Measurements from ENCODE around the gene COPRS.

The COPRS gene

DNA sequence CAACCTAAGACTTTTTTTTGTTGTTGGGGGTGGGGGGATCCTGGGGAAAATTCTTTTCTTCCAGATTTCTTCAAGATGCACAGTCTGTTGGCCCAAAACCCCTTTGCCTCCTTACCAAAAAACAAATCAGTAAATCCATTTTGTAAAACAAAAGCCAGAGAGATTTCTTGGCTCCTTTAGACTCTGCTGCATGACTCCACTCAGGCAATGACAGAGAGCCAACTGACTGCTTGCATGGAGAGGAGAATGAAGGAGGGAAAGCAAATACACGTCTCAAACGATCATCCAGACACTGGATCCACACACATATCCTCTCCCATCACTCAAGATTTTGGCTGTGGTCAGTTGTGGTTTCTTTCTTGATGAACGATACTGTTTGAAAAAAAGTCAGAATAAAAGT, 13.8 kb downstream of the COPRS start:
- Histone ChIP-seq H3K27ac (ENCODE audit: low read length) (no peak overlapping the region), H3K4me3 (ENCODE audit: low read length in 2 of 2) (no peak overlapping the region), H3K4me1 (ENCODE audit: control insufficient read depth, insufficient read depth, low read length) (peaks cover 37% of the 10 kb centered on the region), H3K36me3 (ENCODE audit: control insufficient read depth in 2 of 2, insufficient read depth in 2 of 2, low read length in 2 of 2) (no peaks in the 10 kb centered on the region), H3K9ac (ENCODE audit: low read length in 2 of 2) (no peak overlapping the region), H3K27me3 (ENCODE audit: control insufficient read depth in 1 of 2, insufficient read depth in 2 of 2, low read length in 2 of 2) (no peaks in the 10 kb centered on the region), H3K9me3 (ENCODE audit: control insufficient read depth in 2 of 2, low read length in 2 of 2) (no peaks in the 10 kb centered on the region)

DNA sequence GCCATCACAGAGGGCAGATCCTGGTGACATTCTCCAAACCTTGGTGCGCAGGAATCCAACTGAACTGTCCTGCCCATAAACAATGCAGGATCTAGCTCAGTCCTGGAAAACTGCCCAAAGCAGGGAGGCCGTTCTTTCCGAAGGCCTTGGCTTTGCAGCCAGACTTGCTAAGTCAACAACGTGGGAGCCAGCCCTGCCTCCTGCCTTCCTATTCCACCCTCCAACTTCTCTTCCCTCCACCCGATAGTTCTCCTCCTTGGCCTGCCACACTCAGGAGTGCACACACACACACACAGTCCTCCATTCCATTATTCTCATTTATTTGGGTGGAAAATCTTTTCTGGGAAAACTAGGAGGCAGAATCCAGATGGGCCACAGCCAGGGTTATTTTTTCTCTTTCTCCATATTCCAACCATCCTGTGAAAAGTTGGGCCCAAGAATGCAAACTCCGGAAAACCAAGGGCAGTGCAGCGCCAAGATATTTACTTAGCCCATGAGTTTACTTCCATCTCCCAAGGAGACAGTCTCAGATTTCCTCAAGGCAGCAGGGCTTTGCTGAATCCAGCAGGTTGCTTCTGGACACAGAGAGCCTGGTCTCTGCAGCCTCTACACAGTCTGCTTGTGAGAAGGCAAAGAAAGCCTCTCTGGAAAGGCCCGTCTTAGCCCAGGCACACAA, 15.8 kb downstream of the COPRS start:
- Histone ChIP-seq H3K4me3 (ENCODE audit: low read length in 2 of 2) (peak overlapping the region; percentile 50 to 67), H3K27ac (ENCODE audit: low read length) (peak overlapping the region; percentile 69), H3K9me3 (ENCODE audit: control insufficient read depth in 2 of 2, low read length in 2 of 2) (no peaks in the 10 kb centered on the region), H3K4me1 (ENCODE audit: control insufficient read depth, insufficient read depth, low read length) (peaks cover 37% of the 10 kb centered on the region), H3K9ac (ENCODE audit: low read length in 2 of 2) (peak overlapping the region in 1 of 2 donors; percentile 66), H3K27me3 (ENCODE audit: control insufficient read depth in 1 of 2, insufficient read depth in 2 of 2, low read length in 2 of 2) (no peaks in the 10 kb centered on the region), H3K36me3 (ENCODE audit: control insufficient read depth in 2 of 2, insufficient read depth in 2 of 2, low read length in 2 of 2) (no peaks in the 10 kb centered on the region)

DNA sequence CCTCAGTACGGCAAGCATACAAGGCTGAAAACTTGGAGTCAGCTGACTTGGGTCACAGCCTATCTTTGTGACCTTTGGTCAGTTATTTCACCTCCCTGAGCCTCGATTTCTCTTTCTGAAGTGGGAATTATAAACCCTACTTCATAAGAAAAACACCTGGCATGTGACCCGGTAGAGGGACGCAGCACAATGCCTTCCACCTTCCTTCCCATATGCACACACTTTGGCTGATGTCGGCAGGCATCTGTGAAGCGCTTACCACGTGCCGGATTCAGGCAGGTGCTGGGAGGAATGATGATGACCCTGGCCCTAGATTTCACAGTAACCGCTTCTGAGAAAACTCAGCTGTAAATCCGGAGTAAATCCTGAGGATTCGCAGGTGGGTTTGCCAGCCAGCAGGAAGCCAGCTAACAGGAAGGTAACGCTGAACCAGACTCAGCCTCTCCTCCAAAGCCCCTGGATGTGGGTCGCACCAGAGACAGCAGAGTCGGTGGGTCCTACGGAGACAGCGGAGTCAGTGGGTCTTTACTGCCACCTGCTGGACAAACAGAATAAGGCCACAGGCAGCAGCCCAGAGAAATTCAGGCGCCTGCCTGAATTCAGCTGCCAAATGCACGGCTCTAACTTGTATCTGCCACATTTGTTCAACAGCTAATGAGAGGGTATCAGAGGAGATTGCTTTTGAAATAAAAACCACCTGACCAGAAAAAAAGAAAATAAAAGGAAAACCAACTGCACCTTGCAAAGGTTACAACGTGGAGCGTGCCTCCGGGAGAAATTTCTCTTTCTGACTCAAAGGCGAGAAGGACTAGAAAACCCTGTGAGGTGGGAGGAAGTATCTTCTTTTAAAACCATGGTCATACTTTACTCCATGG, 16.6 kb downstream of the COPRS start:
- H3K4me3 ChIP-seq (ENCODE audit: low read length in 2 of 2): peak overlapping the region; percentile 50 to 67
- peak overlapping the region; percentile 69 for H3K27ac ChIP-seq (ENCODE audit: low read length)
- no peaks in the 10 kb centered on the region for H3K36me3 ChIP-seq (ENCODE audit: control insufficient read depth in 2 of 2, insufficient read depth in 2 of 2, low read length in 2 of 2)
- H3K4me1 ChIP-seq (ENCODE audit: control insufficient read depth, insufficient read depth, low read length): peaks cover 37% of the 10 kb centered on the region
- no peaks in the 10 kb centered on the region for H3K27me3 ChIP-seq (ENCODE audit: control insufficient read depth in 1 of 2, insufficient read depth in 2 of 2, low read length in 2 of 2)
- H3K9ac ChIP-seq (ENCODE audit: low read length in 2 of 2): peak overlapping the region; percentile 46 to 69
- no peaks in the 10 kb centered on the region for H3K9me3 ChIP-seq (ENCODE audit: control insufficient read depth in 2 of 2, low read length in 2 of 2)

DNA sequence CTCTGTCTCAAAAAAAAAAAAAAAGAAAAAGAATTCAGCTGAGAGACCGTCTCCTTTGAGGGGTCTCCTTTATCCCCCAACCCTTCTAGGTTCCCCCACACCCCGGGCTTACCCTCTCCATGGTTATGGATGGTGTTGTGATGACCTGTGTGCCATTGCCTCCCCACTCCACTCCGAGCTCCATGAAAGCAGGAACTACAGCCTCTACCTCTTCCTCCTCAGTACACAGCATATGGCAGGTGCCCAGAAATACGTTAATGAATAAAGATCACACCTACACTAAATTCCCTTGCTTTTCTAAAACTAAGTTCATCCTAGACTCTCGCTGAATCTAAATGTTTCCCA, 17.2 kb downstream of the COPRS start:
- Histone ChIP-seq H3K4me1 (ENCODE audit: control insufficient read depth, insufficient read depth, low read length) (peaks cover 37% of the 10 kb centered on the region), H3K9me3 (ENCODE audit: control insufficient read depth in 2 of 2, low read length in 2 of 2) (no peaks in the 10 kb centered on the region), H3K36me3 (ENCODE audit: control insufficient read depth in 2 of 2, insufficient read depth in 2 of 2, low read length in 2 of 2) (no peaks in the 10 kb centered on the region), H3K9ac (ENCODE audit: low read length in 2 of 2) (no peak overlapping the region), H3K4me3 (ENCODE audit: low read length in 2 of 2) (peak overlapping the region in 1 of 2 donors; percentile 67), H3K27me3 (ENCODE audit: control insufficient read depth in 1 of 2, insufficient read depth in 2 of 2, low read length in 2 of 2) (no peaks in the 10 kb centered on the region), H3K27ac (ENCODE audit: low read length) (no peak overlapping the region)

DNA sequence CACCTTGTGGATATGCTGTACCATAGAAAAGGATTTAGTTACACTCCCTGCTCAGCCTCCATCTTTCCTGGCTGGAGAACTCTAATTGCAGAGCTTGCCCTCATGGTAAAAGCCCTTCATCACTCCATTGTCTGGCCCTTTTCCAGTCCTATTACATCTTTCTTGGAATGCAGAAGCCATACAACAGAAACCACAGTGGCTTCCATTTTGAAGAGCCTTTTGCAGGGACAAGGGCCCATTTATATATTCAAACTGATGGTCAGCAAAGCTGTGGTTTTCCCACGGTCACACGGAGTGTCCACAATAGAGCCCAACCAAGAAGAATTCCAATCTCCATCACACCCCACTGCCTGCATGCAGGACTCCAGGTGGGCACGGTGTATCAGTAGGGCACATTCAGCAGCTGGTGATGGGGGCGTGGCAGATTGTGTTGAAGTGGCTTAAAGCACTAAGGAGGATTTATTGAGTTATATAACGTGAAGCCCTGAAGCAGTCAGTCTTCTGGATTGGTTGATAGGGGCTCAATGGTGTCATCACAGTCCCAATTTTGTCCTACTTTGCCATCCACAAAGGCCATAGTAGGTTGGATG, 20.3 kb downstream of the COPRS start:
- no peak overlapping the region for H3K9ac ChIP-seq (ENCODE audit: low read length in 2 of 2)
- no peaks in the 10 kb centered on the region for H3K27me3 ChIP-seq (ENCODE audit: control insufficient read depth in 1 of 2, insufficient read depth in 2 of 2, low read length in 2 of 2)
- H3K9me3 ChIP-seq (ENCODE audit: control insufficient read depth in 2 of 2, low read length in 2 of 2): no peaks in the 10 kb centered on the region
- H3K27ac ChIP-seq (ENCODE audit: low read length): no peak overlapping the region
- H3K4me3 ChIP-seq (ENCODE audit: low read length in 2 of 2): no peak overlapping the region
- H3K36me3 ChIP-seq (ENCODE audit: control insufficient read depth in 2 of 2, insufficient read depth in 2 of 2, low read length in 2 of 2): no peaks in the 10 kb centered on the region
- peaks cover 20% of the 10 kb centered on the region for H3K4me1 ChIP-seq (ENCODE audit: control insufficient read depth, insufficient read depth, low read length)

DNA sequence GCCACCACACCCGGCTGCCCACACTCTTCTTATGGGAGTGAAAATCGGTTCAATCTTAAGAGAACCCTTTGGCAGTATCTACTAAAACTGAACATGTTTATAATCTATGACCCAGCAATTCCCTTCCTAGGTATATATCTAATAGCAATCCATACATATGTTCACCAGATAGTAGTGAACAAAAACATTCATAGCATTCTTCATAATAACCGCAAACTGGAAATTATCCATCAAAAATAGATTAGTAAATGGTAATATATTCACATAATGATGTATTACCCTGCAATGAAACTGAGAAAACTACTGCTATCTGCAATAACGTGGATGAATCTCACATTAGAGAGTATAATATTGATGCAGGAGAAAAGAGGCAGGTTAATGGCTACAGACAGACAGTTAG, 23.1 kb downstream of the COPRS start:
- H3K36me3 ChIP-seq (ENCODE audit: control insufficient read depth in 2 of 2, insufficient read depth in 2 of 2, low read length in 2 of 2): no peaks in the 10 kb centered on the region
- H3K27me3 ChIP-seq (ENCODE audit: control insufficient read depth in 1 of 2, insufficient read depth in 2 of 2, low read length in 2 of 2): no peaks in the 10 kb centered on the region
- no peaks in the 10 kb centered on the region for H3K9me3 ChIP-seq (ENCODE audit: control insufficient read depth in 2 of 2, low read length in 2 of 2)
- H3K4me1 ChIP-seq (ENCODE audit: control insufficient read depth, insufficient read depth, low read length): no peaks in the 10 kb centered on the region
- no peak overlapping the region for H3K9ac ChIP-seq (ENCODE audit: low read length in 2 of 2)
- H3K27ac ChIP-seq (ENCODE audit: low read length): no peak overlapping the region
- no peak overlapping the region for H3K4me3 ChIP-seq (ENCODE audit: low read length in 2 of 2)

DNA sequence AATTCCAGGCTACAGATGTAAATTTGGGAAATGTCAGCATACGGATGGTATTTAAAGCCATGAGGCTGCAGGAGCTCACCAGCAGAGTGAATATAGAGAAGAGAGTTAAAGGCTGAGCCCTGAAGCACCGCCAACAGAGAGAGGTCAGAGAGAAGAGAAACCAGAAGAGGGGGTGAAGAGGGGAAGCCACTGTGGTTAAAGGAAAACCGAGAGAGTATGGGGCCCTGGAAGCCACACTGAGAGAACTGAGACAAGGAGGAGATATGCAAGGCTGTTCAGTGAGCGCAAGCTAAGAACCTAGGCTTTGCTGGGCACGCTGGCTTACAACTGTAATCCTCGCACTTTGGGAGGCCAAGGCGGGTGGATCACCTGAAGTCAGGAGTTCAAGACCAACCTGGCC, 24.6 kb downstream of the COPRS start:
- H3K27me3 ChIP-seq (ENCODE audit: control insufficient read depth in 1 of 2, insufficient read depth in 2 of 2, low read length in 2 of 2): no peaks in the 10 kb centered on the region
- no peaks in the 10 kb centered on the region for H3K4me1 ChIP-seq (ENCODE audit: control insufficient read depth, insufficient read depth, low read length)
- no peaks in the 10 kb centered on the region for H3K36me3 ChIP-seq (ENCODE audit: control insufficient read depth in 2 of 2, insufficient read depth in 2 of 2, low read length in 2 of 2)
- no peak overlapping the region for H3K4me3 ChIP-seq (ENCODE audit: low read length in 2 of 2)
- no peak overlapping the region for H3K27ac ChIP-seq (ENCODE audit: low read length)
- H3K9me3 ChIP-seq (ENCODE audit: control insufficient read depth in 2 of 2, low read length in 2 of 2): no peaks in the 10 kb centered on the region
- no peak overlapping the region for H3K9ac ChIP-seq (ENCODE audit: low read length in 2 of 2)

DNA sequence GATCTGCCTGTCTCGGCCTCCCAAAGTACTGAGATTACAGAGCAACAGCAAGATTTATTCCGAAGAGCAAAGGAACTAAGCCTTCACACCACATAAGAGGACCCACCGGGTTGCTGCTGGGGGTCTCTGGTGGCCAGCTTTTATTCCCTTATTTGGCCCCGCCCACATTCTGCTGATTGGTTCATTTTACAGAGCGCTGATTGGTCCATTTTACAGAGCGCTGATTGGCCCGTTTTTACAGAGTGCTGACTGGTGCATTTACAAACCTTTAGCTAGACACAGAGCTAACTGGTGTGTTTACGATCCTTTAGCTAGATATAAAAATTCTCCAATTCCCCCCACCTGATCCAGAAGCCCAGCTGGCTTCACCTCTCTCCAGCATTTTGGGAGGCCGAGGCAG, 26.3 kb downstream of the COPRS start:
- Histone ChIP-seq H3K9ac (ENCODE audit: low read length in 2 of 2) (no peak overlapping the region), H3K27ac (ENCODE audit: low read length) (no peak overlapping the region), H3K27me3 (ENCODE audit: control insufficient read depth in 1 of 2, insufficient read depth in 2 of 2, low read length in 2 of 2) (no peaks in the 10 kb centered on the region), H3K36me3 (ENCODE audit: control insufficient read depth in 2 of 2, insufficient read depth in 2 of 2, low read length in 2 of 2) (no peaks in the 10 kb centered on the region), H3K4me1 (ENCODE audit: control insufficient read depth, insufficient read depth, low read length) (no peaks in the 10 kb centered on the region), H3K4me3 (ENCODE audit: low read length in 2 of 2) (no peak overlapping the region), H3K9me3 (ENCODE audit: control insufficient read depth in 2 of 2, low read length in 2 of 2) (no peaks in the 10 kb centered on the region)

DNA sequence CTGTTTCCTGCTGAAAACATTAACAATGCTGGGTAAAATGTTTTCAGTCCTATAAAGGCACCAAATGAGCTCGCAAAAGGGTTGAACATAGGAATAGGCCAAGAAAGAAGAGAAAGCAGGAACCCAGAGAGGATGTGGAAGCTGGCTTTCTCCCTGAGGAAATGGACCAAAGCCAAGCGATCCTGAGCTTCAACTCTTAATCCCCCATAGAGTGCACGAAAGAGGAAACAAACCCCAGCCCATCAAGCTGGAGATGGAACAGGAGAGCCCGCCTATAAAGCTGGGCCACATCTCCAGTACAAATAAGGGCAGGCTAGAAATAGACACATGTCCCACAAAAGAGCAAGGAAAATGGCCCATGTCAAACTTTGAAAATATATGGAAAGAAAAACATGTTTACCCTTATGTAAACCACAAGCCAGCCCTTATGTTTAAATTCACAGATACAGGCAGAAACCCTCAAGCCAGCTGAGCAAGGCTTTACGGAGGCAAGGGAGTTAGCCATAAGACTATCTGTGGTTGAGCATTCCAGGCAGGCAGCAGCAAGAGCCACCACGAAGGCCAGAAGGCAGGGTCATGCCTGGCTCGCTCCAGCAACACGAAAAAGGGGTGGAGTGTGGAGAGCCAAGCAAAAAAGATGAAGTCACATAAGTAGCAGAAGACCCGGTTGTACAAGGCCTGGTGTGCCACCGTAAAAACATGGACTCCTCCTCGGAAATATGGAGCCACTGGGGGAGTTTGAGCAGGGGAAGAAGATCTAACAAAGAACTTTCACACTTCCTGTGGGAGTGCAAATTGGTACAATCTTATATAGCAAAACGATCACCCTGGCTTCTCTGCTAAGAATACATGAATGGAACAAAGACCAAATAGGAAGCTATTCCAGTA, 27.8 kb downstream of the COPRS start:
- no peaks in the 10 kb centered on the region for H3K4me1 ChIP-seq (ENCODE audit: control insufficient read depth, insufficient read depth, low read length)
- H3K9ac ChIP-seq (ENCODE audit: low read length in 2 of 2): no peak overlapping the region
- no peaks in the 10 kb centered on the region for H3K9me3 ChIP-seq (ENCODE audit: control insufficient read depth in 2 of 2, low read length in 2 of 2)
- H3K4me3 ChIP-seq (ENCODE audit: low read length in 2 of 2): no peak overlapping the region
- no peaks in the 10 kb centered on the region for H3K27me3 ChIP-seq (ENCODE audit: control insufficient read depth in 1 of 2, insufficient read depth in 2 of 2, low read length in 2 of 2)
- H3K36me3 ChIP-seq (ENCODE audit: control insufficient read depth in 2 of 2, insufficient read depth in 2 of 2, low read length in 2 of 2): no peaks in the 10 kb centered on the region
- H3K27ac ChIP-seq (ENCODE audit: low read length): no peak overlapping the region

DNA sequence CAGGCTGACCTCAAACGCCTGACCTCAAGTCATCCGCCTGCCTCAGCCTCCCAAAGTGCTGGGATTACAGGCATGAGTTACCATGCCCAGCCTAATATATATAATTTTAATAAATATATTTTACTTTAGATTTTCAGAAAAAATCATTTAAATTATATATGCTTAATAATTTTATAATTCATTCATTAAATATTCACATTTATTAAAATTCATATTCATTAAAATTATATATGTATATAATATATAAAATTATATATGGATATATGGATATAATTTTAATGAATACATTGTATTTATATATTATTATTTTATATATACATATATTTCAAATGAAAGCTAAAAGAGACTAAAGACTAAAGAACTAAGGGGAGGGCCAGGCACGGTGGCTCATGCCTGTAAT, 29.4 kb downstream of the COPRS start:
- Histone ChIP-seq H3K4me3 (ENCODE audit: low read length in 2 of 2) (no peak overlapping the region), H3K36me3 (ENCODE audit: control insufficient read depth in 2 of 2, insufficient read depth in 2 of 2, low read length in 2 of 2) (no peaks in the 10 kb centered on the region), H3K27me3 (ENCODE audit: control insufficient read depth in 1 of 2, insufficient read depth in 2 of 2, low read length in 2 of 2) (no peaks in the 10 kb centered on the region), H3K9ac (ENCODE audit: low read length in 2 of 2) (no peak overlapping the region), H3K4me1 (ENCODE audit: control insufficient read depth, insufficient read depth, low read length) (no peaks in the 10 kb centered on the region), H3K9me3 (ENCODE audit: control insufficient read depth in 2 of 2, low read length in 2 of 2) (no peaks in the 10 kb centered on the region), H3K27ac (ENCODE audit: low read length) (no peak overlapping the region)
